ENCODE results near the gene RPLP2.
A peak's percentile ranks its signal among the peaks of the same experiment; 100 is the strongest.

DNA sequence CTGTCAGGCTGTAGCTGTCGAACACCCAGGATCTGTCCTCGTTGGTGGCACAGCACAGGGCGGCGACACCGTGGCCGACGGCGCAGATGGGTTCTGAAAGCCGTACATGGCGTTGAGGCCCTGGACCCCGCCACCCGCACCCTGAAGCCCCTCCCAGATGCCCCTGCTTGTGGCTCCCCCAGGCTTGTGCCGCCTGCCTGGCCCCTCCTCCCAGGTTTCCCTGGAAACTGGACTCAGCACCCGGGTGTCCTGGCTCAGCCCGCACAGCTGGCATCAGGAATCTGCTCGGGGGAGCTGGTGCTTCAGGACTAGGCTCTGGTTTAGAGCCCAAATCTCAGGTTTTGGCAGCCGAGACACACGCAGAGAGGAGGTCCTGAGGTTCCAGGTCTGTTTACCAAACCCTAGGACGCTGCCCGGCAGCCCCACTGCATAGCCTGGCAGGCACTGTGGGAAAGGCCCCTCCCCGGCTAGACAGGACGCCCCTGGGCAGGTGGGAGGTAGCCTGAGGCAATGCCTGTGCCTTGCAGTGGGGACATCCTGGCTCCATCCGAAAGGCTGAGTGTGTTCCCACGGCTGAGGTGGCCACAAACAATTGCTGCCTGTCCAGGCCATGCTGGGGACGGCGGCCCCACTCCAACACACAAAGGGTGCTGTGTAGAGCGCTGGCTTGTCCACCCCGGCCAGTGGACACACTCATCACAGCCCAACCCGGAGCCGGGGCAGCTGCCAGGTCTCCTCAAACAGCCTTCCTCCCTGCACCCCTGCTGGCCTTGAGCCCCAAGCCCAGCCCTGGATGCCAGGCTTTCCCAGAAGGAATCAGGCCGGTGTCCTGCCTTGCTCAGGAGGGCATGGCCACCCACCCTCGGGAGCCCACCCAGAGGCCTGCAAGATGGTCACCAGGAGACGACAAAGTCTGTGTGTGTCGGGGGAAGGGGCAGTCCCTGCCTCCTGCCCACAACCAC lies 37.1 kb upstream of the RPLP2 start:
- no peak for TF ChIP-seq CTCF (IDR thresholded peaks at IDR 0.05)
- no peak for TF ChIP-seq REST (IDR thresholded peaks at IDR 0.05; ENCODE audit: insufficient read depth in 1 of 2, low read depth in 2 of 2, low read length in 1 of 2)
- no peak for TF ChIP-seq SIN3A (IDR thresholded peaks at IDR 0.05; ENCODE audit: borderline replicate concordance, insufficient read depth, low read depth, low read length)
- TF ChIP-seq POLR2AphosphoS5 (IDR thresholded peaks at IDR 0.05; ENCODE audit: low read depth, low read length), result peak; percentile 9; the same call in 1 of the 2 replicates
- no peak for TF ChIP-seq TCF7L2 (IDR thresholded peaks at IDR 0.05; ENCODE audit: low read depth, low read length)
